GM23338 (cell line): ENCODE measurements around the gene SRSF11. TPM values are rescaled to one million over a fixed set of nuclear protein-coding genes. Genes with fewer than 3 reads are reported as not detected.
A peak's percentile ranks its signal among the peaks of the same experiment; 100 is the strongest.

Experiments
- ATAC-seq: fragments of 200-7000 bp; cut with Tn5 transposase; 3 replicates; pipeline ENCODE4 v1.9.1; 2020
- DNase-seq: peaks from one replicate; pipeline ENCODE4 v3.0.0-alpha.2; 2015; ENCODE audit warnings: low spot score
- H2AFZ ChIP-seq: fragments of 200-600 bp; sonication (generic); 2 replicates; pipeline ENCODE4 v1.8.0; 2016; ENCODE audit warnings: antibody characterized with exemption, mild to moderate bottlenecking, moderate library complexity
- H3F3A ChIP-seq: fragments of 200-600 bp; sonication (generic); replicated peaks from 2 replicates; pipeline ENCODE4 v1.8.0; 2017; ENCODE audit warnings: antibody characterized with exemption, mixed run types, low read depth
- H3K27ac ChIP-seq: fragments of 200-600 bp; sonication (generic); 2 replicates; pipeline ENCODE4 v1.6.1; 2016; ENCODE audit warnings: low read depth
- H3K27me3 ChIP-seq: fragments of 200-600 bp; sonication (generic); 2 replicates; pipeline ENCODE4 v1.8.0; 2016; ENCODE audit warnings: mild to moderate bottlenecking, mixed run types, moderate library complexity; ENCODE audit not compliant: insufficient read depth
- H3K36me3 ChIP-seq: fragments of 200-600 bp; sonication (generic); 2 replicates; pipeline ENCODE4 v1.8.0; 2016; ENCODE audit warnings: mild to moderate bottlenecking; ENCODE audit not compliant: insufficient read depth
- H3K4me1 ChIP-seq: fragments of 200-600 bp; sonication (generic); 2 replicates; pipeline ENCODE4 v1.8.0; 2016; ENCODE audit warnings: mild to moderate bottlenecking, moderate library complexity; ENCODE audit not compliant: insufficient read depth
- H3K4me2 ChIP-seq: fragments of 200-600 bp; sonication (generic); 2 replicates; pipeline ENCODE4 v1.7.1; 2017; ENCODE audit warnings: mixed run types
- H3K4me3 ChIP-seq: fragments of 200-600 bp; sonication (generic); 2 replicates; pipeline ENCODE4 v1.6.1; 2016; ENCODE audit warnings: mixed run types
- H3K79me2 ChIP-seq: fragments of 200-600 bp; sonication (generic); replicated peaks from 2 replicates; pipeline ENCODE4 v1.8.0; 2017; ENCODE audit warnings: mild to moderate bottlenecking; ENCODE audit not compliant: insufficient read depth
- H3K9me2 ChIP-seq: fragments of 200-600 bp; sonication (generic); 2 replicates; pipeline ENCODE4 v1.8.0; 2017; ENCODE audit not compliant: insufficient read depth
- H4K20me1 ChIP-seq: fragments of 200-600 bp; sonication (generic); replicated peaks from 2 replicates; pipeline ENCODE4 v1.8.0; 2017; ENCODE audit warnings: mild to moderate bottlenecking; ENCODE audit not compliant: insufficient read depth
- H3K27ac Mint-ChIP-seq: 2 replicates; pipeline ENCODE4 v1.8.0; 2020; ENCODE audit warnings: inconsistent platforms, mild to moderate bottlenecking, moderate library complexity, mixed read lengths
- H3K27me3 Mint-ChIP-seq: 3 replicates; pipeline ENCODE4 v1.8.0; 2022; ENCODE audit warnings: low read depth, mild to moderate bottlenecking, moderate library complexity, mixed read lengths, inconsistent platforms; ENCODE audit not compliant: insufficient read depth, poor library complexity
- H3K36me3 Mint-ChIP-seq: 3 replicates; pipeline ENCODE4 v1.8.0; 2021; ENCODE audit warnings: low read depth, mild to moderate bottlenecking, inconsistent platforms, moderate library complexity, mixed read lengths
- H3K4me1 Mint-ChIP-seq: 3 replicates; pipeline ENCODE4 v1.8.0; 2020; ENCODE audit warnings: mild to moderate bottlenecking, inconsistent platforms, mixed read lengths
- H3K4me3 Mint-ChIP-seq: 3 replicates; pipeline ENCODE4 v1.8.0; 2021; ENCODE audit warnings: moderate library complexity, mild to moderate bottlenecking, inconsistent platforms, mixed read lengths
- H3K9me3 Mint-ChIP-seq: 3 replicates; pipeline ENCODE4 v1.8.0; 2020; ENCODE audit warnings: moderate library complexity, mild to moderate bottlenecking, inconsistent platforms, mixed read lengths
- CREB1 ChIP-seq: fragments of 250-450 bp; sonication (Bioruptor Pico); IDR thresholded peaks from 2 replicates; pipeline ENCODE4 v1.5.0; 2020; ENCODE audit warnings: low read depth, mild to moderate bottlenecking, moderate library complexity
- EZH2 ChIP-seq: fragments of 200-600 bp; sonication (generic); IDR thresholded peaks from one replicate; pipeline ENCODE4 v1.8.0; 2017; ENCODE audit warnings: antibody characterized with exemption, mild to moderate bottlenecking, low read depth; ENCODE audit not compliant: unreplicated experiment
- EZH2phosphoT487 ChIP-seq: fragments of 200-600 bp; sonication (generic); IDR thresholded peaks from one replicate; pipeline ENCODE4 v1.8.1; 2018; ENCODE audit warnings: antibody characterized with exemption; ENCODE audit not compliant: unreplicated experiment
- JUNB ChIP-seq: IDR thresholded peaks from one replicate; pipeline ENCODE4 v1.6.1; 2016; ENCODE audit warnings: antibody characterized with exemption; ENCODE audit not compliant: unreplicated experiment
- NANOG ChIP-seq: IDR thresholded peaks from 2 replicates; pipeline ENCODE4 v1.6.1; 2016; ENCODE audit warnings: antibody characterized with exemption, borderline replicate concordance
- POLR2AphosphoS5 ChIP-seq: IDR thresholded peaks from 2 replicates; pipeline ENCODE4 v1.6.1; 2016; ENCODE audit warnings: antibody characterized with exemption, low read depth
- STAT1 ChIP-seq: IDR thresholded peaks from one replicate; pipeline ENCODE4 v1.6.1; 2016; ENCODE audit warnings: antibody characterized with exemption; ENCODE audit not compliant: unreplicated experiment
- ZNF114 ChIP-seq: fragments of 250-450 bp; sonication (Bioruptor Pico); IDR thresholded peaks from 2 replicates; pipeline ENCODE4 v1.5.0; 2020; ENCODE audit warnings: mild to moderate bottlenecking, moderate library complexity
- ZNF331 ChIP-seq: fragments of 250-450 bp; sonication (Bioruptor Pico); IDR thresholded peaks from 2 replicates; pipeline ENCODE4 v1.5.0; 2020; ENCODE audit warnings: low read depth, mild to moderate bottlenecking, moderate library complexity
- polyA plus RNA-seq: library from polyadenylated mRNA; unstranded; fragments of >200 nt; fragmentation: Nextera tagmentation; extraction: Ambion mirVana; gene quantifications from 2 replicates; pipeline ENCODE4 v1.2.1, GENCODE V29; 2016
- total RNA-seq: library from RNA; depleted of rRNA; stranded (reverse); fragments of >200 nt; shearing (Covaris generic); gene quantifications from 2 replicates; pipeline ENCODE4 v1.2.3, GENCODE V29; 2014
- TF ChIP-seq, protein P1 (sequence below): IDR thresholded peaks from 2 replicates; pipeline ENCODE4 v1.6.1; 2016; ENCODE audit warnings: antibody characterized with exemption
- TF ChIP-seq, protein P2 (sequence below): fragments of 250-450 bp; sonication (Bioruptor Pico); IDR thresholded peaks from 2 replicates; pipeline ENCODE4 v1.5.0; 2020; ENCODE audit warnings: mild to moderate bottlenecking, moderate library complexity
- TF ChIP-seq, protein P3 (sequence below), 2 experiments: fragments of 200-600 bp in 1 of 2; sonication (generic) in 1 of 2; conservative IDR thresholded peaks; 2 replicates each; pipeline versions ENCODE4 v1.5.1 to v1.6.1; 2016 to 2017; ENCODE audit warnings: antibody characterized with exemption in 2 of 2, low read depth in 2 of 2, mild to moderate bottlenecking in 2 of 2, moderate library complexity in 1 of 2
- TF ChIP-seq, protein P4 (sequence below): IDR thresholded peaks from one replicate; pipeline ENCODE4 v1.6.1; 2018; ENCODE audit warnings: antibody characterized with exemption; ENCODE audit not compliant: unreplicated experiment

SRSF11 gene
- total and polyA plus RNA-seq, 2 experiments from 2014 or later, result 182 to 372 TPM

DNA sequence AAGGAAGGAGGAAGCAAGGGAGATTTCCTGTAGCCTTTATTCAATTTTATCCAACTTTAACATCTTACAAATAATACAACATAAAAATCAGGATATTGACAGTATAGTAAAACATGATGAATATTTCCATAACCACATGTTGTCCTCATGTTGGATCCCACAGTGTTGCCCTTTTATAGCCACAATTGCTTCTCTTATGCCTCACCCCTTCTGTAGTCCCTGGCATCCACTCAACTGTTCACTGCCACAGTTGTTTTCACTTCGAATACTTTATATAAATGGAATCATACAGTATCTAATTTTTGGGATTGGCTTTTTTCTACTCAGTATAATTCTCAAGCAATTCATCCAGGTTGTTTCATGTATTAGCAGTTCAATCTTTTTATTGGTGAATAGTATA is 44.8 kb downstream of the SRSF11 start (continued):
- no peak for TF ChIP-seq JUNB

DNA sequence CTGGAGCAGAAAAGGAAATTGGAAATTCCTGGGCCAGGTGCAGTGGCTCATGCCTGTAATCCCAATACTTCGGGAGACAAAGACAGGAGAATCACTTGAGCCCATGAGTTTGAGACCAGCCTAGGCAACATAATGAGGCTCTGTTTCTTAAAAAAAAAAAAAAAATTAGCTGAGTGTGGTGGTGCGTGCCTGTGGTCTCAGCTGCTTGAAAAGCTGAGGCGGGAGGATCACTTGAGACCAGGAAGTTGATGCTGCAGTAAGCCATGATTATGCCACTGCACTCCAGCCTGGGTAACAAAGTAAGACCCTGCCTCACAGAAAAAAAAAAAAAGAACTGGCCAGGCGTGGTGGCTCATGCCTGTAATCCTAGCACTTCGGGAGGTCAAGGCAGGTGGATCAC is 56.7 kb downstream of the SRSF11 start:
- no peak overlapping the region for H3K4me3 Mint-ChIP-seq
- no peak; the same call in 1 of the 3 replicates for ATAC-seq
- H3K36me3 Mint-ChIP-seq, result peaks cover 19% of the 10 kb centered on the region; the same call in 2 of the 3 replicates
- TF ChIP-seq, protein P1, sequence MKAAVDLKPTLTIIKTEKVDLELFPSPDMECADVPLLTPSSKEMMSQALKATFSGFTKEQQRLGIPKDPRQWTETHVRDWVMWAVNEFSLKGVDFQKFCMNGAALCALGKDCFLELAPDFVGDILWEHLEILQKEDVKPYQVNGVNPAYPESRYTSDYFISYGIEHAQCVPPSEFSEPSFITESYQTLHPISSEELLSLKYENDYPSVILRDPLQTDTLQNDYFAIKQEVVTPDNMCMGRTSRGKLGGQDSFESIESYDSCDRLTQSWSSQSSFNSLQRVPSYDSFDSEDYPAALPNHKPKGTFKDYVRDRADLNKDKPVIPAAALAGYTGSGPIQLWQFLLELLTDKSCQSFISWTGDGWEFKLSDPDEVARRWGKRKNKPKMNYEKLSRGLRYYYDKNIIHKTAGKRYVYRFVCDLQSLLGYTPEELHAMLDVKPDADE, result no peak
- TF ChIP-seq CREB1 (CRISPR knock-in tag), result no peak
- TF ChIP-seq EZH2phosphoT487, result no peak
- no peak for TF ChIP-seq NANOG
- no peak for TF ChIP-seq ZNF331 (CRISPR knock-in tag)
- TF ChIP-seq STAT1, result no peak
- no peak for TF ChIP-seq POLR2AphosphoS5
- TF ChIP-seq ZNF114 (CRISPR knock-in tag), result no peak
- no peak for TF ChIP-seq EZH2
- TF ChIP-seq, protein P2, sequence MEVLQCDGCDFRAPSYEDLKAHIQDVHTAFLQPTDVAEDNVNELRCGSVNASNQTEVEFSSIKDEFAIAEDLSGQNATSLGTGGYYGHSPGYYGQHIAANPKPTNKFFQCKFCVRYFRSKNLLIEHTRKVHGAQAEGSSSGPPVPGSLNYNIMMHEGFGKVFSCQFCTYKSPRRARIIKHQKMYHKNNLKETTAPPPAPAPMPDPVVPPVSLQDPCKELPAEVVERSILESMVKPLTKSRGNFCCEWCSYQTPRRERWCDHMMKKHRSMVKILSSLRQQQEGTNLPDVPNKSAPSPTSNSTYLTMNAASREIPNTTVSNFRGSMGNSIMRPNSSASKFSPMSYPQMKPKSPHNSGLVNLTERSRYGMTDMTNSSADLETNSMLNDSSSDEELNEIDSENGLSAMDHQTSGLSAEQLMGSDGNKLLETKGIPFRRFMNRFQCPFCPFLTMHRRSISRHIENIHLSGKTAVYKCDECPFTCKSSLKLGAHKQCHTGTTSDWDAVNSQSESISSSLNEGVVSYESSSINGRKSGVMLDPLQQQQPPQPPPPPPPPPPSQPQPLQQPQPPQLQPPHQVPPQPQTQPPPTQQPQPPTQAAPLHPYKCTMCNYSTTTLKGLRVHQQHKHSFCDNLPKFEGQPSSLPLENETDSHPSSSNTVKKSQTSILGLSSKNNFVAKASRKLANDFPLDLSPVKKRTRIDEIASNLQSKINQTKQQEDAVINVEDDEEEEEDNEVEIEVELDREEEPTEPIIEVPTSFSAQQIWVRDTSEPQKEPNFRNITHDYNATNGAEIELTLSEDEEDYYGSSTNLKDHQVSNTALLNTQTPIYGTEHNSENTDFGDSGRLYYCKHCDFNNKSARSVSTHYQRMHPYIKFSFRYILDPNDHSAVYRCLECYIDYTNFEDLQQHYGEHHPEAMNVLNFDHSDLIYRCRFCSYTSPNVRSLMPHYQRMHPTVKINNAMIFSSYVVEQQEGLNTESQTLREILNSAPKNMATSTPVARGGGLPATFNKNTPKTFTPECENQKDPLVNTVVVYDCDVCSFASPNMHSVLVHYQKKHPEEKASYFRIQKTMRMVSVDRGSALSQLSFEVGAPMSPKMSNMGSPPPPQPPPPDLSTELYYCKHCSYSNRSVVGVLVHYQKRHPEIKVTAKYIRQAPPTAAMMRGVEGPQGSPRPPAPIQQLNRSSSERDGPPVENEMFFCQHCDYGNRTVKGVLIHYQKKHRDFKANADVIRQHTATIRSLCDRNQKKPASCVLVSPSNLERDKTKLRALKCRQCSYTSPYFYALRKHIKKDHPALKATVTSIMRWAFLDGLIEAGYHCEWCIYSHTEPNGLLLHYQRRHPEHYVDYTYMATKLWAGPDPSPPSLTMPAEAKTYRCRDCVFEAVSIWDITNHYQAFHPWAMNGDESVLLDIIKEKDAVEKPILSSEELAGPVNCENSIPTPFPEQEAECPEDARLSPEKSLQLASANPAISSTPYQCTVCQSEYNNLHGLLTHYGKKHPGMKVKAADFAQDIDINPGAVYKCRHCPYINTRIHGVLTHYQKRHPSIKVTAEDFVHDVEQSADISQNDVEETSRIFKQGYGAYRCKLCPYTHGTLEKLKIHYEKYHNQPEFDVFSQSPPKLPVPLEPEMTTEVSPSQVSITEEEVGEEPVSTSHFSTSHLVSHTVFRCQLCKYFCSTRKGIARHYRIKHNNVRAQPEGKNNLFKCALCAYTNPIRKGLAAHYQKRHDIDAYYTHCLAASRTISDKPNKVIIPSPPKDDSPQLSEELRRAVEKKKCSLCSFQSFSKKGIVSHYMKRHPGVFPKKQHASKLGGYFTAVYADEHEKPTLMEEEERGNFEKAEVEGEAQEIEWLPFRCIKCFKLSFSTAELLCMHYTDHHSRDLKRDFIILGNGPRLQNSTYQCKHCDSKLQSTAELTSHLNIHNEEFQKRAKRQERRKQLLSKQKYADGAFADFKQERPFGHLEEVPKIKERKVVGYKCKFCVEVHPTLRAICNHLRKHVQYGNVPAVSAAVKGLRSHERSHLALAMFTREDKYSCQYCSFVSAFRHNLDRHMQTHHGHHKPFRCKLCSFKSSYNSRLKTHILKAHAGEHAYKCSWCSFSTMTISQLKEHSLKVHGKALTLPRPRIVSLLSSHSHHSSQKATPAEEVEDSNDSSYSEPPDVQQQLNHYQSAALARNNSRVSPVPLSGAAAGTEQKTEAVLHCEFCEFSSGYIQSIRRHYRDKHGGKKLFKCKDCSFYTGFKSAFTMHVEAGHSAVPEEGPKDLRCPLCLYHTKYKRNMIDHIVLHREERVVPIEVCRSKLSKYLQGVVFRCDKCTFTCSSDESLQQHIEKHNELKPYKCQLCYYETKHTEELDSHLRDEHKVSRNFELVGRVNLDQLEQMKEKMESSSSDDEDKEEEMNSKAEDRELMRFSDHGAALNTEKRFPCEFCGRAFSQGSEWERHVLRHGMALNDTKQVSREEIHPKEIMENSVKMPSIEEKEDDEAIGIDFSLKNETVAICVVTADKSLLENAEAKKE (CRISPR knock-in tag), result no peak
- TF ChIP-seq, protein P3, sequence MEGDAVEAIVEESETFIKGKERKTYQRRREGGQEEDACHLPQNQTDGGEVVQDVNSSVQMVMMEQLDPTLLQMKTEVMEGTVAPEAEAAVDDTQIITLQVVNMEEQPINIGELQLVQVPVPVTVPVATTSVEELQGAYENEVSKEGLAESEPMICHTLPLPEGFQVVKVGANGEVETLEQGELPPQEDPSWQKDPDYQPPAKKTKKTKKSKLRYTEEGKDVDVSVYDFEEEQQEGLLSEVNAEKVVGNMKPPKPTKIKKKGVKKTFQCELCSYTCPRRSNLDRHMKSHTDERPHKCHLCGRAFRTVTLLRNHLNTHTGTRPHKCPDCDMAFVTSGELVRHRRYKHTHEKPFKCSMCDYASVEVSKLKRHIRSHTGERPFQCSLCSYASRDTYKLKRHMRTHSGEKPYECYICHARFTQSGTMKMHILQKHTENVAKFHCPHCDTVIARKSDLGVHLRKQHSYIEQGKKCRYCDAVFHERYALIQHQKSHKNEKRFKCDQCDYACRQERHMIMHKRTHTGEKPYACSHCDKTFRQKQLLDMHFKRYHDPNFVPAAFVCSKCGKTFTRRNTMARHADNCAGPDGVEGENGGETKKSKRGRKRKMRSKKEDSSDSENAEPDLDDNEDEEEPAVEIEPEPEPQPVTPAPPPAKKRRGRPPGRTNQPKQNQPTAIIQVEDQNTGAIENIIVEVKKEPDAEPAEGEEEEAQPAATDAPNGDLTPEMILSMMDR (conservative IDR thresholded peaks at IDR 0.05; ENCODE audit: low read depth in 2 of 2), result no peak
- TF ChIP-seq JUNB, result no peak
- TF ChIP-seq, protein P4, sequence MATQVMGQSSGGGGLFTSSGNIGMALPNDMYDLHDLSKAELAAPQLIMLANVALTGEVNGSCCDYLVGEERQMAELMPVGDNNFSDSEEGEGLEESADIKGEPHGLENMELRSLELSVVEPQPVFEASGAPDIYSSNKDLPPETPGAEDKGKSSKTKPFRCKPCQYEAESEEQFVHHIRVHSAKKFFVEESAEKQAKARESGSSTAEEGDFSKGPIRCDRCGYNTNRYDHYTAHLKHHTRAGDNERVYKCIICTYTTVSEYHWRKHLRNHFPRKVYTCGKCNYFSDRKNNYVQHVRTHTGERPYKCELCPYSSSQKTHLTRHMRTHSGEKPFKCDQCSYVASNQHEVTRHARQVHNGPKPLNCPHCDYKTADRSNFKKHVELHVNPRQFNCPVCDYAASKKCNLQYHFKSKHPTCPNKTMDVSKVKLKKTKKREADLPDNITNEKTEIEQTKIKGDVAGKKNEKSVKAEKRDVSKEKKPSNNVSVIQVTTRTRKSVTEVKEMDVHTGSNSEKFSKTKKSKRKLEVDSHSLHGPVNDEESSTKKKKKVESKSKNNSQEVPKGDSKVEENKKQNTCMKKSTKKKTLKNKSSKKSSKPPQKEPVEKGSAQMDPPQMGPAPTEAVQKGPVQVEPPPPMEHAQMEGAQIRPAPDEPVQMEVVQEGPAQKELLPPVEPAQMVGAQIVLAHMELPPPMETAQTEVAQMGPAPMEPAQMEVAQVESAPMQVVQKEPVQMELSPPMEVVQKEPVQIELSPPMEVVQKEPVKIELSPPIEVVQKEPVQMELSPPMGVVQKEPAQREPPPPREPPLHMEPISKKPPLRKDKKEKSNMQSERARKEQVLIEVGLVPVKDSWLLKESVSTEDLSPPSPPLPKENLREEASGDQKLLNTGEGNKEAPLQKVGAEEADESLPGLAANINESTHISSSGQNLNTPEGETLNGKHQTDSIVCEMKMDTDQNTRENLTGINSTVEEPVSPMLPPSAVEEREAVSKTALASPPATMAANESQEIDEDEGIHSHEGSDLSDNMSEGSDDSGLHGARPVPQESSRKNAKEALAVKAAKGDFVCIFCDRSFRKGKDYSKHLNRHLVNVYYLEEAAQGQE, result no peak
- H3K4me1 Mint-ChIP-seq, result no peaks in the 10 kb centered on the region
- peaks cover 8% of the 10 kb centered on the region; the same call in 1 of the 2 replicates for H3K36me3 ChIP-seq
- H3K27me3 Mint-ChIP-seq, result no peaks in the 10 kb centered on the region
- no peaks in the 10 kb centered on the region for H4K20me1 ChIP-seq
- no peaks in the 10 kb centered on the region for H3K9me3 Mint-ChIP-seq
- H3K27ac Mint-ChIP-seq, result no peak overlapping the region
- H3K4me1 ChIP-seq, result 0 out of 2 replicates have a peak, but pooled peaks cover 3% of the 10 kb centered on the region
- no peaks in the 10 kb centered on the region for H3K27me3 ChIP-seq
- peak overlapping the region; percentile 64 for H3K27ac ChIP-seq
- H3K9me2 ChIP-seq, result no peaks in the 10 kb centered on the region
- no peak overlapping the region for H2AFZ ChIP-seq
- H3F3A ChIP-seq, result no peaks in the 10 kb centered on the region
- H3K79me2 ChIP-seq, result no peaks in the 10 kb centered on the region
- H3K4me2 ChIP-seq, result no peak overlapping the region
- no peak overlapping the region for H3K4me3 ChIP-seq
- DNase-seq, result no peak
